Gastroesophageal sphincter (tissue), 4 donors: ENCODE data around the gene POLD2. TPM values are rescaled to one million over a fixed set of nuclear protein-coding genes. Genes with fewer than 3 reads are reported as not detected.

Experiments used
- ATAC-seq: fragments of 150-250 bp; one replicate; pipeline ENCODE4 v1.9.1; 2016; ENCODE audit warnings: mild to moderate bottlenecking, moderate library complexity
- H3K27ac ChIP-seq, 4 donors: fragments of 200-600 bp; sonication (generic) in 3 of 4; 1 replicate in 3 of 4; 2 replicates in 1 of 4; pipeline ENCODE4 v1.5.1; 2016 to 2019
- H3K27me3 ChIP-seq: fragments of 200-600 bp; sonication (generic); one replicate; pipeline ENCODE4 v1.5.1; 2019
- H3K36me3 ChIP-seq, 2 donors: fragments of 200-600 bp; sonication (generic); one replicate each; pipeline ENCODE4 v1.5.1; 2019; ENCODE audit warnings: control low read depth in 1 of 2
- H3K4me1 ChIP-seq, 3 donors: fragments of 200-600 bp; sonication (generic); 1 replicate in 2 of 3; 2 replicates in 1 of 3; pipeline ENCODE4 v1.5.1; 2016 to 2019; ENCODE audit warnings: control low read depth in 2 of 3
- H3K4me3 ChIP-seq, 2 donors: fragments of 200-600 bp; sonication (generic); one replicate each; pipeline ENCODE4 v1.5.1; 2019; ENCODE audit warnings: mild to moderate bottlenecking in 1 of 2, moderate library complexity in 1 of 2
- H3K9me3 ChIP-seq, 3 donors: fragments of 200-600 bp; sonication (generic); one replicate each; pipeline ENCODE4 v1.5.1; 2017 to 2019; ENCODE audit warnings: control low read depth in 2 of 3
- CTCF ChIP-seq, 4 experiments: fragments of 200-600 bp in 2 of 4; fragments of 450-650 bp in 2 of 4; sonication (generic) in 1 of 4; IDR thresholded peaks; one replicate each; pipeline ENCODE4 v1.5.1; 2017 to 2019; ENCODE audit warnings: antibody characterized with exemption in 4 of 4, mild to moderate bottlenecking in 2 of 4, moderate library complexity in 2 of 4
- EP300 ChIP-seq: sonication (generic); formaldehyde crosslinking; IDR thresholded peaks from one replicate; pipeline ENCODE4 v1.6.1; 2017; ENCODE audit warnings: antibody characterized with exemption, mild to moderate bottlenecking
- POLR2A ChIP-seq, 2 donors: fragments of 450-650 bp; IDR thresholded peaks; one replicate each; pipeline ENCODE4 v1.6.1; 2017; ENCODE audit warnings: antibody characterized with exemption in 2 of 2, mild to moderate bottlenecking in 2 of 2, moderate library complexity in 1 of 2
- POLR2AphosphoS5 ChIP-seq: sonication (generic); formaldehyde crosslinking; IDR thresholded peaks from one replicate; pipeline ENCODE4 v1.6.1; 2017; ENCODE audit warnings: antibody characterized with exemption
- WGBS, 2 donors: methylation state at CpG; one replicate each; pipeline ENCODE4 v1.1.5; 2018; ENCODE audit warnings: low coverage in 1 of 2; 5-methylcytosine and 5-hydroxymethylcytosine counted together
- total RNA-seq, 4 donors: library from RNA; depleted of rRNA; stranded (reverse); fragments of >200 nt; gene quantifications; one replicate each; pipeline ENCODE4 v1.1.0, GENCODE V29; 2016

Gene POLD2
- total RNA-seq, 4 donors from 2014 or later: 45.3 to 52.6 (median 50.8) TPM

- Histone ChIP-seq H3K9me3 (no peaks in the 10 kb centered on the region), H3K27me3 (no peaks in the 10 kb centered on the region), H3K4me1 (peaks cover 0 to 41% (median 19%) of the 10 kb centered on the region in 3 donors), H3K36me3 (peaks cover 0 to 53% of the 10 kb centered on the region in 2 donors), H3K4me3 (no peak overlapping the region), H3K27ac (peak overlapping the region in 3 of 4 donors; percentile 69 to 78 (median 72))
- TF ChIP-seq POLR2A (IDR thresholded peaks at IDR 0.05) (no peak), CTCF (IDR thresholded peaks at IDR 0.05) (peak in 3 of 4 experiments; percentile 55 to 79 (median 64)), POLR2AphosphoS5 (peak; percentile 18)
- peak; percentile 59 for ATAC-seq
- WGBS, 2 donors: 13 to 30% methylated on average over 2 to 7 of the region's 12 CpGs
These were observed 50.8 kb downstream of the POLD2 start for GRCh38 chr7:44072364-44073231.

DNA sequence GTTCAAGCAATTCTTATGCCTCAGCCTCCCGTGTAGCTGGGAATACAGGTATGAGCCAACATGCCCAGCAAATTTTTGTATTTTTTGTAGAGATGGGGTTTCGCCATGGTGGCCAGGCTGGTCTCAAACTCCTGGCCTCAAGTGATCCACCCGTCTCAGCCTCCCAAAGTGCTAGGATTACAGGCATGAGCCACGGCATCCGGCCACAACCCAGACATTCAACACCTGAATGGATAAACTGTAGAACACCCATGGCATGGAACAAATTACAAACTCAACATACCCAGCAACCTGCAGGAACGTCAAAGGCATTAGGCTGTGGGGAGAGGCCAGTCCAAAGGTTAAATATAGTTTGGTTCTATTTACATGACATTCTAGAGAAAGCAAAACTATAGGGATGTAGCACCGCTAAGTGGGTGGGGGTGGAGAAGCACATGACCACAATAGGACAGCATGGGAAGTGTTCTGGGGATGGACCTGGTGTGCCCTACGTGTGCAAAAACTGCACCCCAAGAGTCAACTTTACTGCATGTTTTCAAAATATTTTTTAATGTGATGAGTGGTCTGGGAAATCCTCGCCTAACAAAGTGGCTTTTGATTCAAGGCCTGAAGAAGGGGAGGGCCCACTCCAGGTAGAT lies 51.5 kb downstream of the POLD2 start:
- Histone ChIP-seq H3K27me3 (no peaks in the 10 kb centered on the region), H3K36me3 (peaks cover 0 to 45% of the 10 kb centered on the region in 2 donors), H3K4me3 (no peak overlapping the region), H3K27ac (peak overlapping the region in 3 of 4 donors; percentile 69 to 78 (median 72)), H3K9me3 (no peaks in the 10 kb centered on the region), H3K4me1 (peaks cover 0 to 44% (median 19%) of the 10 kb centered on the region in 3 donors)
- no peak for TF ChIP-seq CTCF (IDR thresholded peaks at IDR 0.05)
- no peak for TF ChIP-seq EP300
- no peak for TF ChIP-seq POLR2A (IDR thresholded peaks at IDR 0.05)
- TF ChIP-seq POLR2AphosphoS5: no peak
- no peak for ATAC-seq
- 30 to 61% methylated on average over 4 to 8 of the region's 9 CpGs for WGBS, 2 donors

DNA sequence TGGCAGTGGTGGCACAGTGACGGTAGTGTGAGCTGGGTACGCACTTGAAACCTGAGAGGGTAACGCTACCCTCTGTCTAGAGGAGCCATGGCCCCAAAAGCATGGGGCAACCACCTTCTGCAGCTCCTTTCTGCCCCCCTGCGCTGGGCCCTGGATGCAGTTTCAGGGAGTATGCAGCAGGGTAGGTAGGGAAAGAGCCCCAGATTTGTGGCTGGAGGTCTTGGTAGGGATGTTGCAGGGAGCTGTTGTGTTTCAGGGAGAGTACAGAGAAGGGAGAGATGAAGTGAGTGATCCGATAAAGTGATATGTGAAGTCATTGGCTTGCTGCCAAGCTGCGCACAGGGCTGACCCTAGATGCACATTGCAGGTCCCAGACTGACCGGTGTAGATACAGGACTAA lies 55.3 kb downstream of the POLD2 start:
- no peak overlapping the region for H3K27ac ChIP-seq
- peaks cover 0 to 67% (median 30%) of the 10 kb centered on the region in 3 donors for H3K4me1 ChIP-seq
- H3K27me3 ChIP-seq: no peaks in the 10 kb centered on the region
- no peak overlapping the region for H3K4me3 ChIP-seq
- WGBS, 2 donors: 36 to 41% methylated on average over 4 to 5 of the region's 7 CpGs
- H3K9me3 ChIP-seq: no peaks in the 10 kb centered on the region
- TF ChIP-seq POLR2A (IDR thresholded peaks at IDR 0.05): no peak
- TF ChIP-seq POLR2AphosphoS5: peak; percentile 11
- no peak for ATAC-seq
- H3K36me3 ChIP-seq: peaks cover 0 to 7% of the 10 kb centered on the region in 2 donors

GRCh38 chr7:44067064-44067951 lies 56.0 kb downstream of the POLD2 start:
- no peak overlapping the region for H3K4me3 ChIP-seq
- H3K4me1 ChIP-seq: peaks cover 0 to 67% (median 28%) of the 10 kb centered on the region in 3 donors
- no peak overlapping the region for H3K27ac ChIP-seq
- 87 to 90% methylated on average over 3 to 11 of the region's 11 CpGs for WGBS, 2 donors
- peaks cover 0 to 3% of the 10 kb centered on the region in 2 donors for H3K36me3 ChIP-seq
- H3K27me3 ChIP-seq: no peaks in the 10 kb centered on the region
- no peaks in the 10 kb centered on the region for H3K9me3 ChIP-seq
- TF ChIP-seq EP300 (no peak), POLR2AphosphoS5 (no peak), CTCF (IDR thresholded peaks at IDR 0.05) (no peak), POLR2A (IDR thresholded peaks at IDR 0.05) (no peak)
- no peak for ATAC-seq
